ENCODE measurements around the gene PRKAG1.

GRCh38 chr12:49008943-49009342, 9.6 kb downstream of the PRKAG1 start:
- no peak for TF ChIP-seq CTCF (IDR thresholded peaks at IDR 0.05)
- TF ChIP-seq POLR2A (IDR thresholded peaks at IDR 0.05) = no peak

All from body of pancreas (tissue), 4 donors.